Neuronal stem cell (in vitro differentiated cells): ENCODE measurements around the gene LRRC61.

ENCODE experiments used
- DNase-seq: peaks from one replicate; pipeline ENCODE4 v3.0.0-alpha.2; 2013; ENCODE audit warnings: low spot score
- H2AFZ ChIP-seq: one replicate; pipeline ENCODE4 v1.6.1; 2013; ENCODE audit warnings: mild to moderate bottlenecking, low read length, inconsistent platforms
- H2AK5ac ChIP-seq: 2 replicates; pipeline ENCODE4 v1.6.1; 2013; ENCODE audit warnings: low read depth, mild to moderate bottlenecking, inconsistent platforms, low read length, moderate library complexity, mixed read lengths
- H2BK120ac ChIP-seq: 2 replicates; pipeline ENCODE4 v1.6.1; 2013; ENCODE audit warnings: low read depth, mild to moderate bottlenecking, inconsistent platforms, low read length, moderate library complexity, mixed read lengths
- H2BK12ac ChIP-seq: one replicate; pipeline ENCODE4 v1.6.1; 2013; ENCODE audit warnings: low read length, inconsistent platforms
- H2BK15ac ChIP-seq: 2 replicates; pipeline ENCODE4 v1.6.1; 2013; ENCODE audit warnings: mild to moderate bottlenecking, low read length, inconsistent platforms, mixed read lengths
- H2BK5ac ChIP-seq: one replicate; pipeline ENCODE4 v1.6.1; 2013; ENCODE audit warnings: inconsistent platforms, mild to moderate bottlenecking, low read length, moderate library complexity
- H3K14ac ChIP-seq: one replicate; pipeline ENCODE4 v1.6.1; 2013; ENCODE audit warnings: low read length, inconsistent platforms
- H3K18ac ChIP-seq: 2 replicates; pipeline ENCODE4 v1.6.1; 2013; ENCODE audit warnings: low read length, inconsistent platforms
- H3K23ac ChIP-seq: 2 replicates; pipeline ENCODE4 v1.6.1; 2013; ENCODE audit warnings: low read depth, mild to moderate bottlenecking, mixed read lengths, low read length, inconsistent platforms; ENCODE audit not compliant: poor library complexity
- H3K27ac ChIP-seq: replicated peaks from 3 replicates; pipeline ENCODE4 v1.5.1; 2013; ENCODE audit warnings: low read length, inconsistent platforms
- H3K27me3 ChIP-seq, 3 experiments: 2 replicates each; pipeline ENCODE4 v1.6.1; 2013; ENCODE audit warnings: low read length in 3 of 3, mild to moderate bottlenecking in 2 of 3, inconsistent platforms in 1 of 3, low read depth in 1 of 3, mixed read lengths in 1 of 3, moderate library complexity in 1 of 3; ENCODE audit not compliant: control insufficient read depth in 3 of 3, insufficient read depth in 3 of 3
- H3K36me3 ChIP-seq, 2 donors: replicated peaks in 1 of 2; 2 replicates each; pipeline ENCODE4 v1.6.1; 2013; ENCODE audit warnings: low read length in 2 of 2; ENCODE audit not compliant: control insufficient read depth in 2 of 2, insufficient read depth in 2 of 2
- H3K4ac ChIP-seq: 2 replicates; pipeline ENCODE4 v1.6.1; 2013; ENCODE audit warnings: inconsistent platforms, mild to moderate bottlenecking, low read length, moderate library complexity
- H3K4me1 ChIP-seq, 2 donors: 1 replicate in 1 of 2; 2 replicates in 1 of 2; pipeline ENCODE4 v1.6.1; 2013; ENCODE audit warnings: low read length in 2 of 2, low read depth in 1 of 2; ENCODE audit not compliant: control insufficient read depth in 2 of 2, insufficient read depth in 1 of 2
- H3K4me2 ChIP-seq: one replicate; pipeline ENCODE4 v1.6.1; 2013; ENCODE audit warnings: mild to moderate bottlenecking, low read length, inconsistent platforms; ENCODE audit not compliant: insufficient read depth, poor library complexity, severe bottlenecking
- H3K4me3 ChIP-seq, 2 donors: 2 replicates each; pipeline ENCODE4 v1.5.1; 2013; ENCODE audit warnings: low read length in 2 of 2, mild to moderate bottlenecking in 2 of 2, inconsistent platforms in 1 of 2, moderate library complexity in 1 of 2
- H3K79me1 ChIP-seq: one replicate; pipeline ENCODE4 v1.6.1; 2013; ENCODE audit warnings: low read depth, mild to moderate bottlenecking, inconsistent platforms, low read length, moderate library complexity
- H3K9ac ChIP-seq: one replicate; pipeline ENCODE4 v1.6.1; 2013; ENCODE audit warnings: mild to moderate bottlenecking, low read depth, low read length, inconsistent platforms; ENCODE audit not compliant: poor library complexity
- H3K9me3 ChIP-seq, 2 donors: replicated peaks in 1 of 2; 2 replicates each; pipeline versions ENCODE3 to v1.6.1; 2013; ENCODE audit warnings: low read length in 2 of 2, mild to moderate bottlenecking in 2 of 2, inconsistent platforms in 1 of 2, low read depth in 1 of 2, mixed read lengths in 1 of 2, moderate library complexity in 1 of 2; ENCODE audit not compliant: control insufficient read depth in 2 of 2, insufficient read depth in 1 of 2
- H4K8ac ChIP-seq: one replicate; pipeline ENCODE4 v1.6.1; 2013; ENCODE audit warnings: low read depth, mild to moderate bottlenecking, inconsistent platforms, low read length, moderate library complexity
- H4K91ac ChIP-seq: one replicate; pipeline ENCODE4 v1.6.1; 2013; ENCODE audit warnings: low read length, low read depth, mild to moderate bottlenecking, inconsistent platforms; ENCODE audit not compliant: poor library complexity
- WGBS, 2 donors: extraction: QIAGEN DNeasy Blood & Tissue Kit; methylation state at CpG; one replicate each; pipeline ENCODE4 v1.1.7; 2013; ENCODE audit warnings: missing lambda C conversion rate in 2 of 2, mixed read lengths in 1 of 2; ENCODE audit not compliant: insufficient read length in 2 of 2, insufficient replicate concordance in 1 of 2; ENCODE audit errors: extremely low coverage in 2 of 2; 5-methylcytosine and 5-hydroxymethylcytosine counted together

The LRRC61 gene

GRCh38 chr7:150335108-150335773 is 12.1 kb downstream of the LRRC61 start:
- Histone ChIP-seq H3K27me3 (peaks cover 0 to 15% (median 15%) of the 10 kb centered on the region in 3 experiments), H3K14ac (no peak overlapping the region), H3K36me3 (no peaks in the 10 kb centered on the region), H3K9ac (no peak overlapping the region), H2BK5ac (no peak overlapping the region), H3K4me1 (peaks cover 5 to 6% of the 10 kb centered on the region in 2 donors), H3K4me3 (no peak overlapping the region), H3K18ac (no peak overlapping the region), H2AFZ (no peak overlapping the region), H3K79me1 (no peaks in the 10 kb centered on the region), H3K27ac (no peak overlapping the region), H3K4ac (no peak overlapping the region), H2BK12ac (no peak overlapping the region), H3K9me3 (no peaks in the 10 kb centered on the region), H4K8ac (no peak overlapping the region), H2AK5ac (no peak overlapping the region), H2BK15ac (no peak overlapping the region), H2BK120ac (no peak overlapping the region), H3K23ac (no peak overlapping the region), H3K4me2 (no peak overlapping the region), H4K91ac (no peak overlapping the region)
- DNase-seq = no peak
- no CpG with 5 or more reads among the region's 7 CpGs for WGBS, 2 donors

- Histone ChIP-seq H3K36me3 (no peaks in the 10 kb centered on the region), H3K4ac (no peak overlapping the region), H2BK15ac (no peak overlapping the region), H3K4me3 (no peak overlapping the region), H3K4me1 (peaks cover 5 to 8% of the 10 kb centered on the region in 2 donors), H3K27me3 (peaks cover under 1 to 20% (median 15%) of the 10 kb centered on the region in 3 experiments), H3K9me3 (no peaks in the 10 kb centered on the region), H2AFZ (no peak overlapping the region), H3K79me1 (no peaks in the 10 kb centered on the region), H4K8ac (no peak overlapping the region), H3K9ac (no peak overlapping the region), H4K91ac (no peak overlapping the region), H2AK5ac (no peak overlapping the region), H3K4me2 (no peak overlapping the region), H3K23ac (no peak overlapping the region), H2BK120ac (no peak overlapping the region), H2BK12ac (no peak overlapping the region), H3K18ac (no peak overlapping the region), H3K27ac (no peak overlapping the region), H3K14ac (no peak overlapping the region), H2BK5ac (no peak overlapping the region)
- no peak for DNase-seq
- WGBS, 2 donors = no CpG with 5 or more reads among the region's 6 CpGs
Observed at GRCh38 chr7:150335774-150336112, 12.6 kb downstream of the LRRC61 start.

GRCh38 chr7:150336746-150337145 is 13.6 kb downstream of the LRRC61 start:
- Histone ChIP-seq H3K79me1 (no peaks in the 10 kb centered on the region), H2BK15ac (peak overlapping the region; percentile 21), H2BK5ac (no peak overlapping the region), H4K91ac (no peak overlapping the region), H2AFZ (no peak overlapping the region), H3K4me1 (peaks cover 6 to 10% of the 10 kb centered on the region in 2 donors), H3K4me2 (no peak overlapping the region), H2AK5ac (no peak overlapping the region), H3K9ac (no peak overlapping the region), H2BK120ac (no peak overlapping the region), H3K18ac (peak overlapping the region; percentile 60), H3K36me3 (no peaks in the 10 kb centered on the region), H3K27ac (no peak overlapping the region), H3K23ac (peak overlapping the region; percentile 11), H3K9me3 (no peaks in the 10 kb centered on the region), H3K4ac (no peak overlapping the region), H3K14ac (no peak overlapping the region), H3K4me3 (peak overlapping the region in 1 of 2 donors; percentile 29), H2BK12ac (no peak overlapping the region), H4K8ac (no peak overlapping the region), H3K27me3 (peaks cover 7 to 29% (median 12%) of the 10 kb centered on the region in 3 experiments)
- no peak for DNase-seq
- no CpG with 5 or more reads among the region's 14 CpGs for WGBS, 2 donors

- Histone ChIP-seq H3K9ac (no peak overlapping the region), H3K27me3 (peaks cover 10 to 33% (median 16%) of the 10 kb centered on the region in 3 experiments), H3K79me1 (no peaks in the 10 kb centered on the region), H2AK5ac (peak overlapping the region; percentile 69), H4K8ac (no peak overlapping the region), H3K4me1 (peaks cover 10% of the 10 kb centered on the region in 2 donors), H3K9me3 (no peaks in the 10 kb centered on the region), H3K4me2 (no peak overlapping the region), H3K23ac (peak overlapping the region; percentile 11), H3K27ac (no peak overlapping the region), H3K4ac (no peak overlapping the region), H2BK120ac (no peak overlapping the region), H2BK5ac (no peak overlapping the region), H2BK15ac (peak overlapping the region; percentile 76), H3K4me3 (no peak overlapping the region), H3K36me3 (no peaks in the 10 kb centered on the region), H2AFZ (no peak overlapping the region), H4K91ac (no peak overlapping the region), H3K14ac (no peak overlapping the region), H3K18ac (peak overlapping the region; percentile 81), H2BK12ac (peak overlapping the region; percentile 43)
- DNase-seq = no peak
- WGBS, 2 donors = no CpG with 5 or more reads among the region's 18 CpGs
Observed at GRCh38 chr7:150337179-150337578, 14.0 kb downstream of the LRRC61 start.
